Epithelial cell of proximal tubule (primary cell): Measurements from ENCODE around the gene THOP1. TPM values are rescaled to one million over a fixed set of nuclear protein-coding genes. Genes with fewer than 3 reads are reported as not detected.
A peak's percentile ranks its signal among the peaks of the same experiment; 100 is the strongest.

ENCODE experiments used
- DNase-seq: peaks from one replicate; pipeline ENCODE4 v3.0.0-alpha.2; 2011; ENCODE audit warnings: low read depth
- H3K4me3 ChIP-seq: 2 replicates; pipeline ENCODE4 v1.5.1; 2011; ENCODE audit warnings: low read depth, mild to moderate bottlenecking, low read length
- CTCF ChIP-seq: conservative IDR thresholded peaks from 2 replicates; pipeline ENCODE4 v1.5.1; 2012; ENCODE audit warnings: low read depth, mild to moderate bottlenecking, low read length
- total RNA-seq: library from RNA; depleted of rRNA; stranded (reverse); fragments of >200 nt; gene quantifications from 2 replicates; pipeline ENCODE4 v1.2.3, GENCODE V29; 2015

THOP1 gene
- total RNA-seq, 1 donor from 2014 or later = 148 TPM

- no peak for TF ChIP-seq CTCF
- H3K4me3 ChIP-seq = peak overlapping the region; percentile 37
- no peak for DNase-seq
These were observed 10.2 kb upstream of the THOP1 start for GRCh38 chr19:2774953-2775555.

GRCh38 chr19:2775556-2776430, 9.5 kb upstream of the THOP1 start:
- no peak for TF ChIP-seq CTCF
- DNase-seq = peak; percentile 36
- peak overlapping the region; percentile 37 for H3K4me3 ChIP-seq

- no peak overlapping the region for H3K4me3 ChIP-seq
- no peak for TF ChIP-seq CTCF
- no peak for DNase-seq
These were observed 7.2 kb upstream of the THOP1 start for GRCh38 chr19:2777952-2778683.

- H3K4me3 ChIP-seq = no peak overlapping the region
- DNase-seq = no peak
- TF ChIP-seq CTCF = no peak
These were observed 6.1 kb upstream of the THOP1 start for GRCh38 chr19:2779121-2779740.

GRCh38 chr19:2780284-2780683, 5.0 kb upstream of the THOP1 start:
- no peak for DNase-seq
- H3K4me3 ChIP-seq = no peak overlapping the region
- no peak for TF ChIP-seq CTCF

- peak overlapping the region; percentile 100 for H3K4me3 ChIP-seq
- no peak for DNase-seq
- no peak for TF ChIP-seq CTCF
These were observed 2.9 kb upstream of the THOP1 start for GRCh38 chr19:2782329-2782935.
